A549 treated with DMSO at 1 μM for 4 hours (cell line): Measurements from ENCODE around the gene NADK. TPM values are rescaled to one million over a fixed set of nuclear protein-coding genes. Genes with fewer than 3 reads are reported as not detected.

Source experiments
- total RNA-seq: library from RNA; stranded (reverse); fragments of 200-300 nt; extraction: Qiagen RNA extraction; gene quantifications from 5 replicates; pipeline ENCODE4 v1.2.3, GENCODE V29; 2022; ENCODE audit warnings: low read depth

NADK gene, protein sequence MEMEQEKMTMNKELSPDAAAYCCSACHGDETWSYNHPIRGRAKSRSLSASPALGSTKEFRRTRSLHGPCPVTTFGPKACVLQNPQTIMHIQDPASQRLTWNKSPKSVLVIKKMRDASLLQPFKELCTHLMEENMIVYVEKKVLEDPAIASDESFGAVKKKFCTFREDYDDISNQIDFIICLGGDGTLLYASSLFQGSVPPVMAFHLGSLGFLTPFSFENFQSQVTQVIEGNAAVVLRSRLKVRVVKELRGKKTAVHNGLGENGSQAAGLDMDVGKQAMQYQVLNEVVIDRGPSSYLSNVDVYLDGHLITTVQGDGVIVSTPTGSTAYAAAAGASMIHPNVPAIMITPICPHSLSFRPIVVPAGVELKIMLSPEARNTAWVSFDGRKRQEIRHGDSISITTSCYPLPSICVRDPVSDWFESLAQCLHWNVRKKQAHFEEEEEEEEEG
- 25.8 to 41.6 TPM (median 36.4 TPM) in 5 replicates for total RNA-seq

DNA sequence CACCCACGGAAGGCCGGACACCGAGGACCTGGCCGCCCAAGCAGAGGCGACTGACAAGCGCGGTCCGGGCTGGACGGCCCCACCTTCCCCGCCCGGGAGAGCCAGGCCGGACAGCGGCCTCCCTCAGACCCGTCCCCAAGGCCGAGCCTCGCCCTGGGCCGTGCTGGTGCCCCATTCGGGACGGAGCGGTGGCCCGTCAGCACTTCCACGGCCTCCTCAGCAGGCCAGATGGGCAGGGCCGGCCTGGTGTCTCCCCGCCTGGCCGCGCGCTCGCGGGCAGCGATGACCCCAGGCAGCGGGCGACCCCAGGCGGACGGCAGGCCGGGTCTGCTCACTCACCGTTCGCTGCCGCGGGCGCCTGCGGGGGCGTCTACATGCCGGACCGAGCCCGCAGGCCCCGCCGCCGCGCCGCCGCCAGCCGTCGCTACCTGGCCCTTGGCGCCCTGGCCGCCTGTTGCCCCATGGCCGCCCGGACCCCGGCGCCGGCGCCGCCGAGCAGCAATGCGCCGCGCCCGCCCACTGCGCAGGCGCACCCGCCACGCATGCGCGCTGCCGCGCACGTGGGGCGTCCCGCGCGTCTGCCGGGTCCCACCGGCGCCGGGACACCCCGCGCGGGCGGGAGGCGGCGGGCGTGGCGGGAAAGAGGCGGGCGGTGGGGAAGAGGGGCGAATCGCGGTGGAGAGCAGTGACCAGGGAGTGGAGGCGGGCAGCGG is at the start of gene NADK:
NADK (minus strand) TSS at position 521 of the 713 bp plus-strand sequence. CDS start 13,064 bp downstream, outside the sequence.

DNA sequence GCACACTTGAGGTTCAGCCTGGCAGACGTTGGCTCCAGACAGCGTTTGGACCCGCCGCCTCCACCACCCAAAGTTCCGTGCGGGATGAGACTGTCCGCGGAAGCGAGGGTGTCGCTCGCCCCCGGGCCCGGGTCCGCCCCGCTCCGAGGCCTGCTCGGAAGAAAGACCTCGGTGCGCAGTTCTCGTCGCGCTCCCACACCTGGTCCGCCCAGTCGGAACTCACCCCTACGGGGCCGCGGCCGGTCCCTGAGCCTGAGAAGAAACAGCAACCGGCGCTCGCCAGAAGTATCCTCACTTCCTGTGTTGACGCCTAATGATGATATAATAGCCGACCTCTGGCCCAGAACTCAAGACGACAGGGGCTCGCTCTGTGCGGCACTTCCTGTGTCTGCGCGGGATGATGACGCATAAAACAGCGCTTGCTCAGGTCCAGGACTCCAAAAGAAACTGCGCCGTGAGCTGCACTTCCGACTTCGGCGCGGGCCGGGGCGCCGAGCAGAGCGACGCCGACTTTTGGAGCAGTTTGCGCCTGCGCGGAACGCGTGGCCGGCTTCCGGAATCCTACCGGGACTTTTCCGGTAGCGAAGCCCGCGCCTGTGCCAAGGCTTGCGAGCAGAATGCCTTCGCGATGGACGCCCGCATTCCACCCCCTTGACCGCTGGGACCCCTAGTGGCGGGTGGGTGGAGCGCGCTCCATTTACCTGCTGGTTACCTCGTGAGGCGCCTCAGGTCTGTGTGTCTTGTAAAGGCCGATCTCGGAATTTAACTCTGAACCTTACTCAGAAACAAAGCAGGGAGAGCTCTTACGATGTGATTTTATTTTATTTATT is 54.0 kb downstream of the NADK start, which contains the start of gene CDK11A:
CDK11A (minus strand) TSS at position 323 of the 830 bp plus-strand sequence. CDS start 1,539 bp downstream, outside the sequence.

Other genes starting within 250 kb of the NADK start
- 0.44 to 0.77 TPM (median 0.56 TPM) in 5 replicates for gene TMEM240, start 237.8 kb downstream of the NADK start, total RNA-seq
- 77.9 to 108 TPM (median 106 TPM) in 5 replicates for gene SSU72, start 203.6 kb downstream of the NADK start, total RNA-seq
- gene FNDC10, start 178.3 kb downstream of the NADK start, total RNA-seq, result 6.3 to 10.2 TPM (median 7.4 TPM) in 5 replicates
- 8.8 to 24.1 TPM (median 17.7 TPM) in 5 replicates for gene MIB2, start 163.0 kb downstream of the NADK start, total RNA-seq
- 0.52 to 1.0 TPM (median 0.83 TPM) in 5 replicates for gene MMP23B, start 146.3 kb downstream of the NADK start, total RNA-seq
- gene CDK11B, start 119.5 kb downstream of the NADK start, total RNA-seq, result 22.4 to 27.4 TPM (median 26.3 TPM) in 5 replicates
- gene SLC35E2B, start 85.7 kb downstream of the NADK start, total RNA-seq, result 9.7 to 15.2 TPM (median 13.6 TPM) in 5 replicates
- 19.0 to 25.2 TPM (median 23.1 TPM) in 5 replicates for gene CDK11A, start 54.1 kb downstream of the NADK start, total RNA-seq
- gene GNB1, start 112.6 kb upstream of the NADK start, total RNA-seq, result 178 to 206 TPM (median 202 TPM) in 5 replicates
- gene CALML6, start 136.8 kb upstream of the NADK start, total RNA-seq, result 0.20 to 0.28 TPM (median 0.24 TPM) in 5 replicates
- 0.64 to 1.1 TPM (median 0.81 TPM) in 5 replicates for gene TMEM52, start 140.8 kb upstream of the NADK start, total RNA-seq
- 0.02 TPM in 1 of 5 replicates, not detected in the others for gene CFAP74, start 225.3 kb upstream of the NADK start, total RNA-seq
- 0.27 to 0.97 TPM (median 0.63 TPM) in 5 replicates for gene GABRD, start 240.9 kb upstream of the NADK start, total RNA-seq